Measurements from ENCODE around the gene MMP19.

MMP19 gene

DNA sequence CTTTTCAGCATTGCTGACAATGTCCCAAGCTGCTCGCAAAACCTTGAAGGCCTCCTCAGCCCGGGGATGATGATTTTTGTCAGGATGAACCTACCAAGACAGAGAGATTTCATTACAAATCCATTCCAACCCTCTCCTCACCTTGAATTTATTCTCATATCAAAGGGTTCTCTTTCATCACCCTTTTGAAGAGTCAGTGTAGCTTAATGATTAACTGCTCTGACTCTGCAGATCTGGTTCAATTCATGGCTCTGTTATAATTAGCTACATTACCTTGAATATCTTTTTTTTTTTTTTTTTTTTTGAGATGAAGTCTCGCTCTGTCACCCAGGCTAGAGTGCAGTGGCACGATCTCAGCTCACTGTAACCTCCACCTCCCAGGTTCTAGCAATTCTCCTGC is 19.3 kb downstream of the MMP19 start:
- DNase-seq (ENCODE audit: low spot score): no peak
- in situ Hi-C loops (cut with MboI; ENCODE audit: low pct_unique_long_range_greater_than_20kb, low sequenced_read_pairs, unreplicated experiment): no loop called here
- TF ChIP-seq, protein P1, sequence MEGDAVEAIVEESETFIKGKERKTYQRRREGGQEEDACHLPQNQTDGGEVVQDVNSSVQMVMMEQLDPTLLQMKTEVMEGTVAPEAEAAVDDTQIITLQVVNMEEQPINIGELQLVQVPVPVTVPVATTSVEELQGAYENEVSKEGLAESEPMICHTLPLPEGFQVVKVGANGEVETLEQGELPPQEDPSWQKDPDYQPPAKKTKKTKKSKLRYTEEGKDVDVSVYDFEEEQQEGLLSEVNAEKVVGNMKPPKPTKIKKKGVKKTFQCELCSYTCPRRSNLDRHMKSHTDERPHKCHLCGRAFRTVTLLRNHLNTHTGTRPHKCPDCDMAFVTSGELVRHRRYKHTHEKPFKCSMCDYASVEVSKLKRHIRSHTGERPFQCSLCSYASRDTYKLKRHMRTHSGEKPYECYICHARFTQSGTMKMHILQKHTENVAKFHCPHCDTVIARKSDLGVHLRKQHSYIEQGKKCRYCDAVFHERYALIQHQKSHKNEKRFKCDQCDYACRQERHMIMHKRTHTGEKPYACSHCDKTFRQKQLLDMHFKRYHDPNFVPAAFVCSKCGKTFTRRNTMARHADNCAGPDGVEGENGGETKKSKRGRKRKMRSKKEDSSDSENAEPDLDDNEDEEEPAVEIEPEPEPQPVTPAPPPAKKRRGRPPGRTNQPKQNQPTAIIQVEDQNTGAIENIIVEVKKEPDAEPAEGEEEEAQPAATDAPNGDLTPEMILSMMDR (IDR thresholded peaks at IDR 0.05; ENCODE audit: extremely low read depth, insufficient read depth, missing control alignments): no peak

DNA sequence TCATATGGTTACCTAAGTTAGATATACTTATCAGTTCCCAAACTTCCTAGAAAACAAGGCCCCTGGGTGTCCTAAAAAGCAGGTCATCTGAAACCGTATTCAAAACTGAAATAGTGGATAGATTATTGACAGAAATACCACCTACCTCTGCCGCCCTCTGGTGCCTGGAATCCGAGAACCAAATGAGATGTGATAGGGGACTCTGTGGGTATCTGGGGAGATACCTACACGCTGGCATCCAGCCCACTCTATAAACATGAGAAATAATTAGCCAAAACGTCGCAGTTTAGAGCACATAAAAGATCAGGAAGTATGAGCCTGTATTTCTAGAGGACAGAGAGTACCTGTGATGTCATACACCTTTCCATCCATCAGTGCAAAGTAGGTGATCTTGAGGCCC is 20.5 kb downstream of the MMP19 start:
- TF ChIP-seq, protein P1 (IDR thresholded peaks at IDR 0.05; ENCODE audit: extremely low read depth, insufficient read depth, missing control alignments): no peak
- no peak for DNase-seq (ENCODE audit: low spot score)
- in situ Hi-C loops (cut with MboI; ENCODE audit: low pct_unique_long_range_greater_than_20kb, low sequenced_read_pairs, unreplicated experiment): no loop called here

DNA sequence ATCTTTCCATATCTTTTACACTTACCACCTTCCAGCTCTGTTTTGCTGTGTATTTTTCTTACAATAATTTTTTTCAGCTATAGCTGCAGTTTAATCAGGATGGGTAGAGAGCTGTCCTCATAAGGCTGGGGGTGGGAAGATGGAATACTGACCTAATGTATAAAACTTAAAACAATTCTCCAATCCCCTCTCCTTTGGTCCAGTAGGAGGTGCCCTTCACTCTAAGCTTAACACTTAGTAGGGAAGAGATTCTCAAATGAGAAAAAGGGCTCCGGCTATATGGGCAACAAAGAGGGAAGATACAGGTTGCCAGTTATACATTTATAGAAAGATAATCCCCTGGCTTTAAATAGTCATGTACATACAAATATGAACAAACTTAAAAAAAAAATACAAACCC is 22.1 kb downstream of the MMP19 start:
- in situ Hi-C loops (cut with MboI; ENCODE audit: low pct_unique_long_range_greater_than_20kb, low sequenced_read_pairs, unreplicated experiment): no loop called here
- TF ChIP-seq, protein P1 (IDR thresholded peaks at IDR 0.05; ENCODE audit: extremely low read depth, insufficient read depth, missing control alignments): peak; percentile 26
- no peak for DNase-seq (ENCODE audit: low spot score)

DNA sequence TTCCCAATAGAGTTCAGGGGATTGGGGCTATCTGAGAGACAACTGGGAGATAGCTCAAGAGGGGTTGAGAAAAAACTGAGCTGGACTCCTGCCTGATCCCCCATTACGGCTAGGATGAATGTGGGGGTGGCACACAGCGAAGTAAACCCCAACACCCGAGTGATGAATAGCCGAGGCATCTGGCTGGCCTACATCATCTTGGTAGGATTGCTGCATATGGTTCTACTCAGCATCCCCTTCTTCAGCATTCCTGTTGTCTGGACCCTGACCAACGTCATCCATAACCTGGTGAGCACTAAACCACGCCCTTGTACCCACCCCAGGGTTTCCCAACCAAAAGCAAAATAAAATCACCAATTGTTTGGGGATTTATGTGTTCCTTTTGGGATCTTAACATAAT is 23.9 kb downstream of the MMP19 start:
- no peak for DNase-seq (ENCODE audit: low spot score)
- TF ChIP-seq, protein P1 (IDR thresholded peaks at IDR 0.05; ENCODE audit: extremely low read depth, insufficient read depth, missing control alignments): no peak
- in situ Hi-C loops (cut with MboI; ENCODE audit: low pct_unique_long_range_greater_than_20kb, low sequenced_read_pairs, unreplicated experiment): no loop called here

DNA sequence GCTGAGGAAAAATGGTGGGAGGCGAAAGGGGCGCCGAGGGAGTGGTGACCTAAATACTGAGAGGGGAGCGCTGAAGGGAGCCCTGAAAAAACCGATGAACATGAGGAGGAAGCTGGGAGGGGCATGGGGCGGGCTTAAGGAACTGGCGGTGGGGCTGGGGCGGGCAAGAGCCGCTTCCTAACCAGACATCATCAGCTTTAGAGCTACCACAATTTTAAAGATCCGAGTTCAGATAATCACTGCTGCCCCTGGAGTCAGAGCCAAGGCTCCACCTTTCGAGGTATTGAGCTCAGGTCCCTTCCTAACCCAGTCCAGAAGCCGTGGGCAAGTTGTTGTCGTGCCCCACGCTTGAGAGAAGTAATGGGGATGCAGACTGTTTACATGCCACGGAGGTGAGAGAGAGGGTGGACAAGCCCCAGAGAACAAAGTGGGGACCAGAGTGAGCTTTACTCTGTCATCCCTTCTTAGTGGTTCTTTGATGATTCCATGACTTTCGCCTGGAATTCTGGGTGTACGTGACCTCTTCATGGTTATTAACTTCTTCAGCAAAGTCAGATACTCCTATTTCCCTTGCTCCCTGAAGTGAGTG is 24.5 kb downstream of the MMP19 start:
- peak; percentile 58 for DNase-seq (ENCODE audit: low spot score)
- TF ChIP-seq, protein P1 (IDR thresholded peaks at IDR 0.05; ENCODE audit: extremely low read depth, insufficient read depth, missing control alignments): no peak
- in situ Hi-C loops (cut with MboI; ENCODE audit: low pct_unique_long_range_greater_than_20kb, low sequenced_read_pairs, unreplicated experiment): no loop called here

DNA sequence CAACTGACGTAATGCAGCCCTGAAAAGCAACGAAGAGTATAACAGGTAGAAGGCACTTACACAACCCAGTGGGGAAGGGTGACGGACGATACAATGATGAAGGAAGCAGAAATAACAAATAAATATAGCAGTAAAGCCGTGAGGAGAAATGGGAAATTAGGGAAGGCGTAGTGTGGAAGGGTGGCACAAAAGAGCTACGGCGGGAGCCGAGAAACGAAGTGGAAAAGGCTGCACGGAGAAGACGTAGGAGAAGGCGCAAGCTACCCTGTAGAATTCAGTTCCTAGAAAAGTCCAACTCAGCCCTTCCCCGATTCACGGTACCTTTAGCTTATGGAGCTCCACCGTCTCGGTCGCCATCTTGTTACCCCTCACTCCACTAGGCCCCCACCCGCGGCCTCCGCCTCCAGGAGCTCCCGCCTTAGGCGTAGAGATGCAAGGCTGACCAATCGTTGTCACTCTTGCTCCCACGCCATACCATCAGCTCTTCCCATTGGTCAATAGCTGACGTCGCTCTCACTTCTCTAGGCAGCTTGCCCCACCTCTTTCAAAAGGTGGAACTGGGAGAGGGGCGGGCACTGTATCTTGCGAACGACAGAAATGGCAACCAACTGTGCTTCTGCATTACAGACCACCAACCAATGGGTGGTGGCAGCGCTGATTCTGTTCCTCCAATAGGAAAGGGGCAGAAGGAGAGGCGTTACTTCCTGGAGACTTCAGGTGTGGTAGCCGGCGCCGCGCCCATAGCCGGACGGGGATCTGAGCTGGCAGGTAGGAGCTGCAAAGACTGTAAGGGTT is 25.2 kb downstream of the MMP19 start, which contains the start of the genes ORMDL2 and SARNP:
Gene ORMDL2, plus strand, starts transcription at position 697 of the 795 bp plus-strand sequence. CDS start 959 bp downstream, outside the sequence.
Gene SARNP, minus strand, starts transcription at position 380 of the 795 bp plus-strand sequence. Its CDS starts 23 bp downstream, at position 357.
- peak; percentile 94 for DNase-seq (ENCODE audit: low spot score)
- TF ChIP-seq, protein P1 (IDR thresholded peaks at IDR 0.05; ENCODE audit: extremely low read depth, insufficient read depth, missing control alignments): no peak
- in situ Hi-C loops (cut with MboI; ENCODE audit: low pct_unique_long_range_greater_than_20kb, low sequenced_read_pairs, unreplicated experiment): no loop called here

All from GM13977 (cell line).